ENCODE data around the gene CNTNAP2.

Gene CNTNAP2

GRCh38 chr7:146960773-146961391 is 844.3 kb downstream of the CNTNAP2 start:
- no peak for DNase-seq (ENCODE audit: extremely low read depth in 1 of 2, low read depth in 1 of 2)

- DNase-seq (ENCODE audit: extremely low read depth in 1 of 2, low read depth in 1 of 2) = no peak
Measured at GRCh38 chr7:146961617-146962016, 845.0 kb downstream of the CNTNAP2 start.

- no peak for DNase-seq (ENCODE audit: extremely low read depth in 1 of 2, low read depth in 1 of 2)
Measured at GRCh38 chr7:146966274-146966673, 849.7 kb downstream of the CNTNAP2 start.

GRCh38 chr7:146982482-146982881 is 865.9 kb downstream of the CNTNAP2 start:
- no peak for DNase-seq (ENCODE audit: extremely low read depth in 1 of 2, low read depth in 1 of 2)

GRCh38 chr7:146991596-146991995 is 875.0 kb downstream of the CNTNAP2 start:
- DNase-seq (ENCODE audit: extremely low read depth in 1 of 2, low read depth in 1 of 2) = no peak

- DNase-seq (ENCODE audit: extremely low read depth in 1 of 2, low read depth in 1 of 2) = no peak
Measured at GRCh38 chr7:146993764-146994163, 877.2 kb downstream of the CNTNAP2 start.

- no peak for DNase-seq (ENCODE audit: extremely low read depth in 1 of 2, low read depth in 1 of 2)
Measured at GRCh38 chr7:147008530-147008929, 891.9 kb downstream of the CNTNAP2 start.

- DNase-seq (ENCODE audit: extremely low read depth in 1 of 2, low read depth in 1 of 2) = no peak
Measured at GRCh38 chr7:147012666-147013065, 896.1 kb downstream of the CNTNAP2 start.

- no peak for DNase-seq (ENCODE audit: extremely low read depth in 1 of 2, low read depth in 1 of 2)
Measured at GRCh38 chr7:147013825-147014224, 897.2 kb downstream of the CNTNAP2 start.

- DNase-seq (ENCODE audit: extremely low read depth in 1 of 2, low read depth in 1 of 2) = no peak
Measured at GRCh38 chr7:147014286-147014955, 897.8 kb downstream of the CNTNAP2 start.

- DNase-seq (ENCODE audit: extremely low read depth in 1 of 2, low read depth in 1 of 2) = no peak
Measured at GRCh38 chr7:147015999-147016398, 899.4 kb downstream of the CNTNAP2 start.

GRCh38 chr7:147022056-147022455 is 905.5 kb downstream of the CNTNAP2 start:
- DNase-seq (ENCODE audit: extremely low read depth in 1 of 2, low read depth in 1 of 2) = no peak

GRCh38 chr7:147023440-147023839 is 906.8 kb downstream of the CNTNAP2 start:
- DNase-seq (ENCODE audit: extremely low read depth in 1 of 2, low read depth in 1 of 2) = no peak

- no peak for DNase-seq (ENCODE audit: extremely low read depth in 1 of 2, low read depth in 1 of 2)
Measured at GRCh38 chr7:147029953-147030352, 913.4 kb downstream of the CNTNAP2 start.

- DNase-seq (ENCODE audit: extremely low read depth in 1 of 2, low read depth in 1 of 2) = no peak
Measured at GRCh38 chr7:147033641-147034040, 917.0 kb downstream of the CNTNAP2 start.

GRCh38 chr7:147041438-147041837 is 924.8 kb downstream of the CNTNAP2 start:
- DNase-seq (ENCODE audit: extremely low read depth in 1 of 2, low read depth in 1 of 2) = no peak

GRCh38 chr7:147044941-147045340 is 928.3 kb downstream of the CNTNAP2 start:
- no peak for DNase-seq (ENCODE audit: extremely low read depth in 1 of 2, low read depth in 1 of 2)

GRCh38 chr7:147047696-147048095 is 931.1 kb downstream of the CNTNAP2 start:
- no peak for DNase-seq (ENCODE audit: extremely low read depth in 1 of 2, low read depth in 1 of 2)

- DNase-seq (ENCODE audit: extremely low read depth in 1 of 2, low read depth in 1 of 2) = no peak
Measured at GRCh38 chr7:147048864-147049263, 932.3 kb downstream of the CNTNAP2 start.

GRCh38 chr7:147052818-147053217 is 936.2 kb downstream of the CNTNAP2 start:
- DNase-seq (ENCODE audit: extremely low read depth in 1 of 2, low read depth in 1 of 2) = no peak

GRCh38 chr7:147053746-147054145 is 937.1 kb downstream of the CNTNAP2 start:
- no peak for DNase-seq (ENCODE audit: extremely low read depth in 1 of 2, low read depth in 1 of 2)

- DNase-seq (ENCODE audit: extremely low read depth in 1 of 2, low read depth in 1 of 2) = no peak
Measured at GRCh38 chr7:147060070-147060469, 943.5 kb downstream of the CNTNAP2 start.

- DNase-seq (ENCODE audit: extremely low read depth in 1 of 2, low read depth in 1 of 2) = no peak
Measured at GRCh38 chr7:147062897-147063296, 946.3 kb downstream of the CNTNAP2 start.
